Mucosa of rectum (tissue), 2 donors: ENCODE results near the gene HTRA1.
A peak's percentile ranks its signal among the peaks of the same experiment; 100 is the strongest.

Experiments used
- H3K27ac ChIP-seq, 2 donors: one replicate each; pipeline ENCODE4 v1.7.0; 2013; ENCODE audit warnings: inconsistent platforms in 2 of 2, low read depth in 2 of 2, low read length in 2 of 2
- H3K27me3 ChIP-seq, 2 donors: one replicate each; pipeline ENCODE4 v1.7.0; 2013; ENCODE audit warnings: low read length in 2 of 2; ENCODE audit not compliant: control insufficient read depth in 2 of 2, insufficient read depth in 2 of 2
- H3K36me3 ChIP-seq, 2 donors: one replicate each; pipeline ENCODE4 v1.7.0; 2013; ENCODE audit warnings: low read length in 2 of 2; ENCODE audit not compliant: control insufficient read depth in 2 of 2, insufficient read depth in 2 of 2
- H3K4me1 ChIP-seq, 2 donors: one replicate each; pipeline ENCODE4 v1.7.0; 2013; ENCODE audit warnings: low read length in 2 of 2, mild to moderate bottlenecking in 1 of 2; ENCODE audit not compliant: control insufficient read depth in 2 of 2, insufficient read depth in 2 of 2
- H3K4me3 ChIP-seq, 2 donors: one replicate each; pipeline ENCODE4 v1.7.0; 2013; ENCODE audit warnings: low read length in 2 of 2
- H3K9ac ChIP-seq, 2 donors: one replicate each; pipeline ENCODE4 v1.7.0; 2013; ENCODE audit warnings: low read length in 2 of 2, low read depth in 1 of 2, mild to moderate bottlenecking in 1 of 2
- H3K9me3 ChIP-seq, 2 donors: one replicate each; pipeline ENCODE4 v1.7.0; 2013; ENCODE audit warnings: low read length in 2 of 2; ENCODE audit not compliant: control insufficient read depth in 2 of 2
- donor health status: healthy.
- donor health status: Normal muscosa, but diverticular disease.

The HTRA1 gene

GRCh38 chr10:122548407-122549085, 87.2 kb downstream of the HTRA1 start:
- peak overlapping the region; percentile 9 to 56 for H3K27ac ChIP-seq

GRCh38 chr10:122549636-122550035, 88.3 kb downstream of the HTRA1 start:
- H3K27ac ChIP-seq: peak overlapping the region in 1 of 2 donors; percentile 56
- H3K4me1 ChIP-seq: peaks cover 6 to 25% of the 10 kb centered on the region in 2 donors
- H3K27me3 ChIP-seq: no peaks in the 10 kb centered on the region
- no peaks in the 10 kb centered on the region for H3K9me3 ChIP-seq
- H3K9ac ChIP-seq: no peak overlapping the region
- H3K4me3 ChIP-seq: no peak overlapping the region
- no peaks in the 10 kb centered on the region for H3K36me3 ChIP-seq

More at GRCh38 chr10:122548407-122549085, 87.2 kb downstream of the HTRA1 start:
- no peak overlapping the region for H3K4me3 ChIP-seq
- no peaks in the 10 kb centered on the region for H3K27me3 ChIP-seq
- H3K9ac ChIP-seq: no peak overlapping the region
- no peaks in the 10 kb centered on the region for H3K36me3 ChIP-seq
- peaks cover 16 to 32% of the 10 kb centered on the region in 2 donors for H3K4me1 ChIP-seq
- H3K9me3 ChIP-seq: no peaks in the 10 kb centered on the region

GRCh38 chr10:122550427-122550826, 89.1 kb downstream of the HTRA1 start:
- Histone ChIP-seq H3K36me3 (no peaks in the 10 kb centered on the region), H3K9ac (no peak overlapping the region), H3K9me3 (no peaks in the 10 kb centered on the region), H3K27ac (no peak overlapping the region), H3K27me3 (no peaks in the 10 kb centered on the region), H3K4me3 (no peak overlapping the region), H3K4me1 (peaks cover 6 to 22% of the 10 kb centered on the region in 2 donors)

- Histone ChIP-seq H3K4me1 (peaks cover 6 to 22% of the 10 kb centered on the region in 2 donors), H3K9me3 (no peaks in the 10 kb centered on the region), H3K4me3 (no peak overlapping the region), H3K36me3 (no peaks in the 10 kb centered on the region), H3K9ac (no peak overlapping the region), H3K27me3 (no peaks in the 10 kb centered on the region), H3K27ac (no peak overlapping the region)
These were observed 89.6 kb downstream of the HTRA1 start for GRCh38 chr10:122550983-122551382.

- Histone ChIP-seq H3K4me3 (no peak overlapping the region), H3K9me3 (no peaks in the 10 kb centered on the region), H3K27me3 (no peaks in the 10 kb centered on the region), H3K4me1 (peaks cover 6 to 22% of the 10 kb centered on the region in 2 donors), H3K9ac (no peak overlapping the region), H3K27ac (no peak overlapping the region), H3K36me3 (no peaks in the 10 kb centered on the region)
These were observed 90.1 kb downstream of the HTRA1 start for GRCh38 chr10:122551450-122551849.

- Histone ChIP-seq H3K4me3 (no peak overlapping the region), H3K27me3 (no peaks in the 10 kb centered on the region), H3K9ac (no peak overlapping the region), H3K9me3 (no peaks in the 10 kb centered on the region), H3K27ac (no peak overlapping the region), H3K36me3 (no peaks in the 10 kb centered on the region), H3K4me1 (peaks cover 6 to 22% of the 10 kb centered on the region in 2 donors)
These were observed 92.0 kb downstream of the HTRA1 start for GRCh38 chr10:122553341-122553740.

GRCh38 chr10:122554131-122555036, 93.0 kb downstream of the HTRA1 start:
- Histone ChIP-seq H3K9me3 (no peaks in the 10 kb centered on the region), H3K4me3 (no peak overlapping the region), H3K4me1 (peaks cover under 1 to 19% of the 10 kb centered on the region in 2 donors), H3K36me3 (no peaks in the 10 kb centered on the region), H3K27ac (no peak overlapping the region), H3K27me3 (no peaks in the 10 kb centered on the region), H3K9ac (no peak overlapping the region)

GRCh38 chr10:122555442-122555841, 94.1 kb downstream of the HTRA1 start:
- Histone ChIP-seq H3K4me3 (no peak overlapping the region), H3K27me3 (no peaks in the 10 kb centered on the region), H3K27ac (no peak overlapping the region), H3K4me1 (peaks cover 0 to 13% of the 10 kb centered on the region in 2 donors), H3K9ac (no peak overlapping the region), H3K9me3 (no peaks in the 10 kb centered on the region), H3K36me3 (no peaks in the 10 kb centered on the region)

- Histone ChIP-seq H3K36me3 (no peaks in the 10 kb centered on the region), H3K9me3 (no peaks in the 10 kb centered on the region), H3K27me3 (no peaks in the 10 kb centered on the region), H3K4me3 (no peak overlapping the region), H3K9ac (no peak overlapping the region), H3K27ac (no peak overlapping the region), H3K4me1 (peaks cover 0 to 6% of the 10 kb centered on the region in 2 donors)
These were observed 96.2 kb downstream of the HTRA1 start for GRCh38 chr10:122557516-122557915.

GRCh38 chr10:122558452-122558851, 97.1 kb downstream of the HTRA1 start:
- Histone ChIP-seq H3K27me3 (no peaks in the 10 kb centered on the region), H3K9me3 (no peaks in the 10 kb centered on the region), H3K4me3 (no peak overlapping the region), H3K9ac (no peak overlapping the region), H3K27ac (no peak overlapping the region), H3K36me3 (no peaks in the 10 kb centered on the region), H3K4me1 (peaks cover 0 to 6% of the 10 kb centered on the region in 2 donors)
